Endothelial cell of umbilical vein (primary cell): ENCODE measurements around the gene STAT2. TPM values are rescaled to one million over a fixed set of nuclear protein-coding genes. Genes with fewer than 3 reads are reported as not detected.

Source experiments
- BruUV-seq: library from RNA; stranded (reverse); fragments of 400-500 nt; replicated peaks from 2 replicates; lab custom pipeline; 2021; lab: Mats Ljungman, UMichigan
- CTCF ChIA-PET: fragments of 300-600, 350-600 bp; sonication (Branson Sonifier 250); formaldehyde crosslinking; loops from one replicate; lab custom pipeline; 2021; ENCODE audit warnings: antibody characterized with exemption, inconsistent platforms; lab: Charles Lee
- POLR2A ChIA-PET: fragments of 300-600, 350-600 bp; sonication (Branson Sonifier 250); formaldehyde crosslinking; loops from one replicate; lab custom pipeline; 2021; ENCODE audit warnings: antibody characterized with exemption, inconsistent platforms; lab: Charles Lee
- DNase-seq: peaks from one replicate; pipeline ENCODE4 v3.0.0-alpha.2; 2011; ENCODE audit warnings: low read depth, low spot score
- FAIRE-seq: peaks from 2 replicates; lab custom pipeline; 2011; peaks lifted over from hg19 to GRCh38; lab: Jason Lieb, UNC
- H2AFZ ChIP-seq: 2 replicates; pipeline ENCODE4 v1.6.0; 2012; ENCODE audit warnings: low read depth, low read length, control low read depth, inconsistent platforms
- H3K27ac ChIP-seq: 2 replicates; pipeline ENCODE4 v1.5.1; 2011; ENCODE audit warnings: low read depth, mild to moderate bottlenecking, control low read depth, low read length, moderate library complexity; ENCODE audit not compliant: insufficient read depth
- H3K27me3 ChIP-seq, 2 experiments: 2 replicates each; pipeline versions ENCODE4 v1.6.0 to v1.6.1; 2011; ENCODE audit warnings: low read length in 2 of 2, mixed read lengths in 1 of 2; ENCODE audit not compliant: control insufficient read depth in 2 of 2, insufficient read depth in 2 of 2
- H3K36me3 ChIP-seq, 2 experiments: 2 replicates in 1 of 2; 3 replicates in 1 of 2; pipeline ENCODE4 v1.5.1; 2011; ENCODE audit warnings: low read length in 2 of 2, mild to moderate bottlenecking in 1 of 2, moderate library complexity in 1 of 2; ENCODE audit not compliant: control insufficient read depth in 2 of 2, insufficient read depth in 2 of 2; ENCODE audit errors: extremely low read depth in 1 of 2
- H3K4me1 ChIP-seq: 3 replicates; pipeline ENCODE4 v1.5.1; 2011; ENCODE audit warnings: mild to moderate bottlenecking, low read length; ENCODE audit not compliant: control insufficient read depth, insufficient read depth; ENCODE audit errors: extremely low read depth
- H3K4me2 ChIP-seq: 2 replicates; pipeline ENCODE4 v1.6.1; 2011; ENCODE audit warnings: low read length, control low read depth, mixed read lengths; ENCODE audit not compliant: insufficient read depth
- H3K4me3 ChIP-seq, 3 experiments: fragments of 200-600 bp in 1 of 3; sonication (generic), shearing (Covaris generic) in 1 of 3; replicated peaks in 1 of 3; 2 replicates each; pipeline ENCODE4 v1.5.1; 2011 to 2016; ENCODE audit warnings: control low read depth in 3 of 3, low read length in 3 of 3, mild to moderate bottlenecking in 2 of 3, inconsistent platforms in 1 of 3, low read depth in 1 of 3, moderate library complexity in 1 of 3; ENCODE audit not compliant: insufficient read depth in 1 of 3
- H3K79me2 ChIP-seq: 2 replicates; pipeline ENCODE4 v1.6.0; 2012; ENCODE audit warnings: low read length, inconsistent platforms; ENCODE audit not compliant: control insufficient read depth, insufficient read depth
- H3K9ac ChIP-seq: replicated peaks from 2 replicates; pipeline ENCODE3; 2011; ENCODE audit warnings: low read length, control low read depth; ENCODE audit not compliant: insufficient read depth; ENCODE audit errors: extremely low read depth
- H3K9me1 ChIP-seq: replicated peaks from 3 replicates; pipeline ENCODE4 v1.6.0; 2011; ENCODE audit warnings: mild to moderate bottlenecking, low read length; ENCODE audit not compliant: control insufficient read depth, insufficient read depth; ENCODE audit errors: extremely low read depth
- H3K9me3 ChIP-seq: replicated peaks from 2 replicates; pipeline ENCODE4 v1.5.1; 2012; ENCODE audit warnings: low read length, inconsistent platforms; ENCODE audit not compliant: control insufficient read depth, insufficient read depth
- H4K20me1 ChIP-seq: replicated peaks from 2 replicates; pipeline ENCODE3; 2011; ENCODE audit warnings: mild to moderate bottlenecking, low read length; ENCODE audit not compliant: control insufficient read depth, insufficient read depth; ENCODE audit errors: extremely low read depth
- CTCF ChIP-seq, 2 donors: IDR thresholded peaks; 1 replicate in 1 of 2; 2 replicates in 1 of 2; pipeline ENCODE4 v1.5.1; 2011; ENCODE audit warnings: low read length in 2 of 2, mild to moderate bottlenecking in 2 of 2, moderate library complexity in 2 of 2, control low read depth in 1 of 2, inconsistent platforms in 1 of 2, low read depth in 1 of 2; ENCODE audit not compliant: insufficient read depth in 1 of 2; ENCODE audit errors: extremely low read depth in 1 of 2
- EZH2 ChIP-seq: IDR thresholded peaks from 2 replicates; pipeline ENCODE4 v1.6.1; 2012; ENCODE audit warnings: borderline replicate concordance, low read depth, mild to moderate bottlenecking, moderate library complexity, low read length, inconsistent platforms; ENCODE audit not compliant: severe bottlenecking
- FOS ChIP-seq: IDR thresholded peaks from 2 replicates; pipeline ENCODE4 v1.6.1; 2011; ENCODE audit warnings: mild to moderate bottlenecking, low read length, moderate library complexity, borderline replicate concordance; ENCODE audit not compliant: insufficient read depth
- GATA2 ChIP-seq: IDR thresholded peaks from 2 replicates; pipeline ENCODE4 v1.7.0; 2011; ENCODE audit warnings: low read depth, mild to moderate bottlenecking, moderate library complexity, mixed read lengths, low read length; ENCODE audit not compliant: insufficient read length, insufficient read depth
- JUN ChIP-seq: IDR thresholded peaks from 2 replicates; pipeline ENCODE4 v1.6.1; 2011; ENCODE audit warnings: borderline replicate concordance, low read depth; ENCODE audit not compliant: insufficient read length, insufficient read depth
- MAX ChIP-seq: IDR thresholded peaks from 2 replicates; pipeline ENCODE4 v1.6.1; 2011; ENCODE audit not compliant: insufficient read depth, insufficient read length
- MYC ChIP-seq: IDR thresholded peaks from one replicate; pipeline ENCODE4 v1.6.1; 2011; ENCODE audit warnings: mild to moderate bottlenecking, low read depth, low read length
- POLR2A ChIP-seq: IDR thresholded peaks from 2 replicates; pipeline ENCODE4 v1.6.1; 2012; ENCODE audit warnings: low read depth, mild to moderate bottlenecking, control low read depth, low read length
- POLR2AphosphoS5 ChIP-seq: IDR thresholded peaks from 2 replicates; pipeline ENCODE4 v1.6.1; 2012; ENCODE audit warnings: low read depth, mild to moderate bottlenecking, control low read depth, low read length, moderate library complexity; ENCODE audit not compliant: insufficient read depth
- dilution Hi-C: fragments of 300-500 bp; cut with MboI; formaldehyde crosslinking; loops from one replicate; pipeline ENCODE4 v1.15.0; 2019; ENCODE audit warnings: low sequenced_read_pairs; ENCODE audit not compliant: extremely low pct_ligation_motif_present
- intact Hi-C: fragments of 100-400 bp; cut with micrococcal nuclease; formaldehyde crosslinking; loops from one replicate; pipeline ENCODE4 v1.10.0; 2022
- polyA plus RNA-seq, 4 experiments: library from polyadenylated mRNA; depleted of rRNA in 3 of 4; stranded (reverse) in 3 of 4; unstranded in 1 of 4; fragments of >200 nt; gene quantifications; 2 replicates each; pipeline versions ENCODE4 v1.2.1 to v1.2.3, GENCODE V29; 2011 to 2012; ENCODE audit warnings: missing spikeins in 1 of 4
- total RNA-seq: library from RNA; stranded (reverse); gene quantifications from 2 replicates; pipeline ENCODE4 v1.2.3, GENCODE V29; 2021

Gene STAT2
- total and polyA plus RNA-seq, 2 donors (not counting 3 experiments of a cell fraction or from before 2014, with no cell fraction given), result 62.8 to 66.5 TPM

- dilution Hi-C loops (no loop called here), intact Hi-C loops (no loop called here)
- POLR2A ChIA-PET, result no interaction called here
- Histone ChIP-seq H3K4me2 (no peak overlapping the region), H2AFZ (no peak overlapping the region), H3K9me3 (no peaks in the 10 kb centered on the region), H3K27ac (no peak overlapping the region), H3K27me3 (no peaks in the 10 kb centered on the region), H3K4me1 (peaks cover 7% of the 10 kb centered on the region), H3K4me3 (no peak overlapping the region), H3K9ac (no peak overlapping the region), H3K9me1 (no peaks in the 10 kb centered on the region), H3K79me2 (no peaks in the 10 kb centered on the region), H3K36me3 (peaks cover 4 to 5% of the 10 kb centered on the region in 2 experiments), H4K20me1 (no peaks in the 10 kb centered on the region)
- no peak for FAIRE-seq
- CTCF ChIA-PET, result interaction anchor here (1.6 kb wide), 1 partner anchor 159 kb away, joined by 4 read pairs; no protein-coding TSS in a partner anchor
- BruUV-seq, result no TSS peak
- no peak for TF ChIP-seq JUN
- no peak for TF ChIP-seq EZH2
- no peak for TF ChIP-seq MAX
- TF ChIP-seq POLR2A, result no peak
- no peak for TF ChIP-seq GATA2
- TF ChIP-seq POLR2AphosphoS5, result no peak
- TF ChIP-seq MYC, result no peak
- TF ChIP-seq FOS, result no peak
- no peak for TF ChIP-seq CTCF (IDR thresholded peaks at IDR 0.05; ENCODE audit: extremely low read depth in 1 of 2, insufficient read depth in 1 of 2, low read depth in 1 of 2, low read length in 2 of 2)
- DNase-seq, result no peak
These were observed 54.9 kb downstream of the STAT2 start for GRCh38 chr12:56304872-56305590.
